Hepatocyte (in vitro differentiated cells): Measurements from ENCODE around the gene NCOA6.

Source experiments
- EZH2 ChIP-seq: fragments of 200-600 bp; sonication (generic); IDR thresholded peaks from 2 replicates; pipeline ENCODE4 v1.6.1; 2016; ENCODE audit warnings: antibody characterized with exemption, mild to moderate bottlenecking, borderline replicate concordance
- TF ChIP-seq, protein P1 (sequence below): fragments of 200-600 bp; sonication (generic); IDR thresholded peaks from 2 replicates; pipeline ENCODE4 v1.5.1; 2016; ENCODE audit warnings: antibody characterized with exemption, mild to moderate bottlenecking; ENCODE audit not compliant: poor library complexity

DNA sequence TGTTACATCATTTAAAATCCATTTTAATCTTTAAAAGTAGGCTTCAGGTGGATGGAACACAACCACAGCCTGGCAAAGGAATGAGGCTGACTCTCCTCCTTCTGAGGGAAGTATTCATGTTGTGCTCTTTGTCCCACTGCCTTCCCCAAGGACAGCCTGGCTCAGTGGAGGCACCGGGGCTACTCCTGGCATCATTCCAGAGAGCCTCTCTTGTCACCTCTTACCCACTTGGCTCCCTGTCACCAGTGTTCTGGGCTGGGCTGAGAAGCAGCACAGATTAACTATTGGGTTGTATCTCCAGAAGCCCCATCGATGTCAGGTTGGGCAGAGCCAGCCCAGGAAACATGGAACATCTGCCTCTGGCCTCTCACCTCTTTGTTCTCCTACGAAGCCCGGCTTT is 132.0 kb downstream of the NCOA6 start:
- TF ChIP-seq, protein P1, sequence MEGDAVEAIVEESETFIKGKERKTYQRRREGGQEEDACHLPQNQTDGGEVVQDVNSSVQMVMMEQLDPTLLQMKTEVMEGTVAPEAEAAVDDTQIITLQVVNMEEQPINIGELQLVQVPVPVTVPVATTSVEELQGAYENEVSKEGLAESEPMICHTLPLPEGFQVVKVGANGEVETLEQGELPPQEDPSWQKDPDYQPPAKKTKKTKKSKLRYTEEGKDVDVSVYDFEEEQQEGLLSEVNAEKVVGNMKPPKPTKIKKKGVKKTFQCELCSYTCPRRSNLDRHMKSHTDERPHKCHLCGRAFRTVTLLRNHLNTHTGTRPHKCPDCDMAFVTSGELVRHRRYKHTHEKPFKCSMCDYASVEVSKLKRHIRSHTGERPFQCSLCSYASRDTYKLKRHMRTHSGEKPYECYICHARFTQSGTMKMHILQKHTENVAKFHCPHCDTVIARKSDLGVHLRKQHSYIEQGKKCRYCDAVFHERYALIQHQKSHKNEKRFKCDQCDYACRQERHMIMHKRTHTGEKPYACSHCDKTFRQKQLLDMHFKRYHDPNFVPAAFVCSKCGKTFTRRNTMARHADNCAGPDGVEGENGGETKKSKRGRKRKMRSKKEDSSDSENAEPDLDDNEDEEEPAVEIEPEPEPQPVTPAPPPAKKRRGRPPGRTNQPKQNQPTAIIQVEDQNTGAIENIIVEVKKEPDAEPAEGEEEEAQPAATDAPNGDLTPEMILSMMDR: no peak
- no peak for TF ChIP-seq EZH2
